Gastrocnemius medialis (tissue), 4 donors: ENCODE results near the gene NIT1.

ENCODE experiments used
- CTCF ChIP-seq, 5 experiments: fragments of 450-650 bp in 3 of 5; fragments of 200-600 bp in 2 of 5; sonication (generic) in 2 of 5; IDR thresholded peaks in 4 of 5; conservative IDR thresholded peaks in 1 of 5; 1 replicate in 4 of 5; 2 replicates in 1 of 5; pipeline ENCODE4 v1.5.1; 2016 to 2019; ENCODE audit warnings: antibody characterized with exemption in 5 of 5, mild to moderate bottlenecking in 3 of 5, moderate library complexity in 3 of 5
- POLR2A ChIP-seq, 2 donors: fragments of 450-650 bp; IDR thresholded peaks; one replicate each; pipeline ENCODE4 v1.6.1; 2017; ENCODE audit warnings: antibody characterized with exemption in 2 of 2, mild to moderate bottlenecking in 2 of 2, moderate library complexity in 2 of 2

GRCh38 chr1:161069241-161069640 is 48.7 kb upstream of the NIT1 start:
- TF ChIP-seq CTCF (IDR thresholded peaks at IDR 0.05 in 4 of 5, conservative IDR thresholded peaks at IDR 0.05 in 1 of 5): no peak
- TF ChIP-seq POLR2A (IDR thresholded peaks at IDR 0.05): no peak
